Middle frontal gyrus (tissue), 1 donor: ENCODE data around the gene EHHADH.
A peak's percentile ranks its signal among the peaks of the same experiment; 100 is the strongest.
"Not testable (repeated sequence)": the region's sequence is repeated elsewhere in the genome, so short reads cannot be mapped to it uniquely, and the experiment has no call there.

Experiments
- DNase-seq: peaks from one replicate; pipeline ENCODE4 v3.0.0-alpha.2; 2015; ENCODE audit warnings: low spot score; ENCODE audit errors: extremely low spot score

Gene EHHADH

GRCh38 chr3:185253133-185253532, 716 bp downstream of the EHHADH start:
- DNase-seq, result not testable (repeated sequence)

GRCh38 chr3:185251272-185251671, 2.6 kb downstream of the EHHADH start:
- DNase-seq, result no peak

GRCh38 chr3:185250653-185251052, 3.2 kb downstream of the EHHADH start:
- DNase-seq, result no peak

- no peak for DNase-seq
These were observed 3.6 kb downstream of the EHHADH start for GRCh38 chr3:185250247-185250646.

- no peak for DNase-seq
These were observed 11.2 kb downstream of the EHHADH start for GRCh38 chr3:185242642-185243041.

GRCh38 chr3:185236969-185237368, 16.9 kb downstream of the EHHADH start:
- no peak for DNase-seq

GRCh38 chr3:185233328-185233727, 20.5 kb downstream of the EHHADH start:
- no peak for DNase-seq

GRCh38 chr3:185226526-185226925, 27.3 kb downstream of the EHHADH start:
- DNase-seq, result not testable (repeated sequence)

GRCh38 chr3:185225523-185225922, 28.3 kb downstream of the EHHADH start:
- no peak for DNase-seq

- DNase-seq, result no peak
These were observed 28.8 kb downstream of the EHHADH start for GRCh38 chr3:185225080-185225479.

- no peak for DNase-seq
These were observed 32.6 kb downstream of the EHHADH start for GRCh38 chr3:185221203-185221602.

- DNase-seq, result no peak
These were observed 37.3 kb downstream of the EHHADH start for GRCh38 chr3:185216607-185216958.

GRCh38 chr3:185215873-185216606, 37.8 kb downstream of the EHHADH start:
- peak; percentile 12 for DNase-seq

- no peak for DNase-seq
These were observed 41.3 kb downstream of the EHHADH start for GRCh38 chr3:185212559-185212958.

- no peak for DNase-seq
These were observed 41.8 kb downstream of the EHHADH start for GRCh38 chr3:185212086-185212485.

GRCh38 chr3:185210621-185211142, 43.2 kb downstream of the EHHADH start:
- peak; percentile 5 for DNase-seq

GRCh38 chr3:185208823-185209222, 45.0 kb downstream of the EHHADH start:
- no peak for DNase-seq

- no peak for DNase-seq
These were observed 45.7 kb downstream of the EHHADH start for GRCh38 chr3:185207931-185208746.

GRCh38 chr3:185207481-185207880, 46.4 kb downstream of the EHHADH start:
- no peak for DNase-seq

- no peak for DNase-seq
These were observed 48.0 kb downstream of the EHHADH start for GRCh38 chr3:185205865-185206264.

GRCh38 chr3:185204894-185205293, 49.0 kb downstream of the EHHADH start:
- no peak for DNase-seq

- DNase-seq, result no peak
These were observed 53.2 kb downstream of the EHHADH start for GRCh38 chr3:185200639-185201038.
